ENCODE data around the gene STIM2. TPM values are rescaled to one million over a fixed set of nuclear protein-coding genes. Genes with fewer than 3 reads are reported as not detected.

STIM2 gene
- total and polyA plus RNA-seq, 7 donors = 2.4 to 8.4 (median 4.9) TPM

DNA sequence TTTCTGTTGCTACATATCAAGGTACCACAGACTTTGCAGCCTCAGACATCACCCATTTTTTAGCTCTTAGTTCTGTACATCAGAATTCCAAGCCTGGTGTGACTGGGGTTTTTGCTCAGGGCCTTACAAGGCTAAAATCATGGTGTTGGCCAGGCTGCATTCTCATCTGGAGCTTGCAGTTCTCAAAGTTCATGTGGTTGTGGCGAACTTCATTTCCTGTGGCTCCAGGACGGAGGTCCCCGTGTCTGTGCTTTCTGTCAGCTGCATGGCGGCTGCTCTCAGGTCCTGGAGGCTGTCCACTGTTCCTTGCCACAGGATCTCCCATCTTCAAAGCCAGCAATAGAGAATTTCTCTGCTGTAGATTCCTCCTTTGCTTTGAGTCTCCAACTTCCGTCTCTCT, 157.4 kb downstream of the STIM2 start:
- 88 to 93% (median 89%) methylated on average over 5 of the region's 5 CpGs for WGBS, 3 donors
- H3K36me3 ChIP-seq (ENCODE audit: insufficient read depth in 1 of 2, low read depth in 1 of 2) = peaks cover 4 to 23% of the 10 kb centered on the region in 2 donors
- no peaks in the 10 kb centered on the region for H3K9me3 ChIP-seq
- H3K27ac ChIP-seq = no peak overlapping the region
- intact Hi-C loops (cut with DNase I) = no loop called here
- no peaks in the 10 kb centered on the region for H3K4me1 ChIP-seq
- ATAC-seq (no peak), DNase-seq (no peak)
- no peak overlapping the region for H3K4me3 ChIP-seq
- TF ChIP-seq, protein P1, sequence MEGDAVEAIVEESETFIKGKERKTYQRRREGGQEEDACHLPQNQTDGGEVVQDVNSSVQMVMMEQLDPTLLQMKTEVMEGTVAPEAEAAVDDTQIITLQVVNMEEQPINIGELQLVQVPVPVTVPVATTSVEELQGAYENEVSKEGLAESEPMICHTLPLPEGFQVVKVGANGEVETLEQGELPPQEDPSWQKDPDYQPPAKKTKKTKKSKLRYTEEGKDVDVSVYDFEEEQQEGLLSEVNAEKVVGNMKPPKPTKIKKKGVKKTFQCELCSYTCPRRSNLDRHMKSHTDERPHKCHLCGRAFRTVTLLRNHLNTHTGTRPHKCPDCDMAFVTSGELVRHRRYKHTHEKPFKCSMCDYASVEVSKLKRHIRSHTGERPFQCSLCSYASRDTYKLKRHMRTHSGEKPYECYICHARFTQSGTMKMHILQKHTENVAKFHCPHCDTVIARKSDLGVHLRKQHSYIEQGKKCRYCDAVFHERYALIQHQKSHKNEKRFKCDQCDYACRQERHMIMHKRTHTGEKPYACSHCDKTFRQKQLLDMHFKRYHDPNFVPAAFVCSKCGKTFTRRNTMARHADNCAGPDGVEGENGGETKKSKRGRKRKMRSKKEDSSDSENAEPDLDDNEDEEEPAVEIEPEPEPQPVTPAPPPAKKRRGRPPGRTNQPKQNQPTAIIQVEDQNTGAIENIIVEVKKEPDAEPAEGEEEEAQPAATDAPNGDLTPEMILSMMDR (IDR thresholded peaks at IDR 0.05) = no peak
- no peaks in the 10 kb centered on the region for H3K27me3 ChIP-seq (ENCODE audit: insufficient read depth in 3 of 3, low read length in 2 of 3)

DNA sequence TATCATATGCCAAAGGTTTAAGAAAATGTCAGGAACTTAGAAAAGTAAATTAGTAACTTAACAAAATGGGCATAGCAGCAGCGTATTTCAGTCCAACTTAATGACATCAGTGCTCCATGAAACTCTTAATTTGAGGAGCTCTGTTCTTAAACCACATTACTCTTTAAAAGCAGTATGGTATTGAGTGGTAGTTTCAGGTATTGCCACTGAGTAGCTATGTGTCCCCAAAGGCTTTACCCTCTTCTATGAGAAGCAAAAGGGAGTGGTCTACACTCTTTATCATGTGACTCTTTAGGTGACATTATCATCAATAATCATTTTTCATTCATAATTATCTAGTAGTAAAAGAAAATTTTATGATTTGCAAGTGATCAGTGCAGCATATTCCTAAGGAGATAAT, 158.3 kb downstream of the STIM2 start:
- Histone ChIP-seq H3K36me3 (ENCODE audit: insufficient read depth in 1 of 2, low read depth in 1 of 2) (peaks cover 4 to 29% of the 10 kb centered on the region in 2 donors), H3K27me3 (ENCODE audit: insufficient read depth in 3 of 3, low read length in 2 of 3) (no peaks in the 10 kb centered on the region), H3K4me1 (no peaks in the 10 kb centered on the region), H3K27ac (no peak overlapping the region), H3K9me3 (no peaks in the 10 kb centered on the region), H3K4me3 (no peak overlapping the region)
- TF ChIP-seq, protein P1 (IDR thresholded peaks at IDR 0.05) = no peak
- DNase-seq = no peak
- ATAC-seq = no peak
- 95 to 100% (median 97%) methylated on average over 1 of the region's 1 CpG for WGBS, 3 donors
- intact Hi-C loops (cut with DNase I) = no loop called here

DNA sequence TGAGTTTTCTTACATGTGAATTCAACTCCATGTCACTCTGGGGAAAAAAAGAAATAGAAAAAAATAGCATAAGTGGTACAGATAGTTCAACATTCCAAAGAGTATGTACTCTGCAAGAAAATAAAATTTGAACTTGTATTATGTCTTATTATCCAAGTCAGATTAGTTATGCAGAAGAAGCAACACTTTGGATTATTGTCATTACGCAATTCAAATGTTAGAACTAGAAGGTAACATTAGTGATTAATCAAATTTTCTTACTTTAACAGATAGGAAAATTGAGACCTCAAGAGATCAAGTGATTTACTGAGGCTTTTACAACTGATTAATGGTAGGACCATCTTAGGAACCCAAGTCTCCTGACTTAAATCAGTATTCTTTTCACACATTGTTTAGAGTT, 159.1 kb downstream of the STIM2 start:
- 96 to 100% (median 100%) methylated on average over 1 of the region's 1 CpG for WGBS, 3 donors
- intact Hi-C loops (cut with DNase I) = no loop called here
- TF ChIP-seq, protein P1 (IDR thresholded peaks at IDR 0.05) = no peak
- Histone ChIP-seq H3K36me3 (ENCODE audit: insufficient read depth in 1 of 2, low read depth in 1 of 2) (peaks cover 4 to 35% of the 10 kb centered on the region in 2 donors), H3K4me3 (no peak overlapping the region), H3K27ac (no peak overlapping the region), H3K4me1 (no peaks in the 10 kb centered on the region), H3K27me3 (ENCODE audit: insufficient read depth in 3 of 3, low read length in 2 of 3) (no peaks in the 10 kb centered on the region), H3K9me3 (no peaks in the 10 kb centered on the region)
- ATAC-seq (no peak), DNase-seq (no peak)

DNA sequence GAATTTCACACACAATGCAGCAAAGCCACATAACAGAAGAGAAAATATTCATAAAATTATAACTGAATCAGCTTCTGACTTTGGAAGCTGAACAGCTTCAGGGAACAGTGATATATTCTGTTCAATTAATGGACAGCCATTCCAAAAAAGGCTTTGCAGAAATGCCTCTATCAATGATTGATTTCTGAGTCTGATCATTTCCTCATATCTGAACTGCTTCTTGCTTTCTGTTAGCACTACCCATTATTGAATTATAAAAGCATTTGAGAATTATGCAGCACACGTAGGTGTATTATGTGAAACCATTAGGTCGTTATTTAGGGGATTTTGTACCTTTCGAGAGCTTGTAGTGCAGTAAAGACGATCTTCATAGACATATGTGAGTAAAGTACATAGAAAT, 159.6 kb downstream of the STIM2 start:
- ATAC-seq = no peak
- intact Hi-C loops (cut with DNase I) = no loop called here
- H3K27me3 ChIP-seq (ENCODE audit: insufficient read depth in 3 of 3, low read length in 2 of 3) = no peaks in the 10 kb centered on the region
- peaks cover 4 to 35% of the 10 kb centered on the region in 2 donors for H3K36me3 ChIP-seq (ENCODE audit: insufficient read depth in 1 of 2, low read depth in 1 of 2)
- DNase-seq = no peak
- H3K4me1 ChIP-seq = no peaks in the 10 kb centered on the region
- 94 to 95% (median 95%) methylated on average over 4 of the region's 4 CpGs for WGBS, 3 donors
- H3K27ac ChIP-seq = no peak overlapping the region
- TF ChIP-seq, protein P1 (IDR thresholded peaks at IDR 0.05) = no peak
- no peaks in the 10 kb centered on the region for H3K9me3 ChIP-seq
- H3K4me3 ChIP-seq = no peak overlapping the region

DNA sequence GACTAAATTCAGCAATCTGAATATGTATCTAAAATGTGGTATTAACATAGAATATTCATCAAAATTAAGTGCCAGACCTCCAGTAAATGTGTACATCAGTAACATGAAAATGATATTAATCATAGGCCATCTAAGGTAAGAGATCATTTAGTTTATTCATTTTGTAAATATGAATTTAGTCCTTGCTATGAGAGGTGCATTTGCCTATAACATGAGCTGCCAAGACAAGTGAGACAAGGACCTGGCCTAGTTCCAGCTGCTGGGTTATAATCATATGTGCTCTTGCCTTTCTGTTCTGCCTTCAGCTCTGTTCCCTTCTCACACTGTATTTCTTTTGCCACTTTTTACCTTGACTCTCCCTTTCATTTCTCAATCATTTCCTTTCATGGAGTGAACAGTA, 160.0 kb downstream of the STIM2 start:
- Histone ChIP-seq H3K36me3 (ENCODE audit: insufficient read depth in 1 of 2, low read depth in 1 of 2) (peaks cover 4 to 35% of the 10 kb centered on the region in 2 donors), H3K27me3 (ENCODE audit: insufficient read depth in 3 of 3, low read length in 2 of 3) (no peaks in the 10 kb centered on the region), H3K4me3 (no peak overlapping the region), H3K27ac (no peak overlapping the region), H3K9me3 (no peaks in the 10 kb centered on the region), H3K4me1 (no peaks in the 10 kb centered on the region)
- DNase-seq (no peak), ATAC-seq (no peak)
- intact Hi-C loops (cut with DNase I) = no loop called here
- TF ChIP-seq, protein P1 (IDR thresholded peaks at IDR 0.05) = no peak

Data from psoas muscle (tissue), 8 donors.